ENCODE measurements around the gene PPCS.

Gene PPCS

GRCh38 chr1:42430286-42431135, 25.8 kb upstream of the PPCS start:
- no peak overlapping the region for H3K4me3 ChIP-seq (ENCODE audit: low read length)
- TF ChIP-seq, protein P1, sequence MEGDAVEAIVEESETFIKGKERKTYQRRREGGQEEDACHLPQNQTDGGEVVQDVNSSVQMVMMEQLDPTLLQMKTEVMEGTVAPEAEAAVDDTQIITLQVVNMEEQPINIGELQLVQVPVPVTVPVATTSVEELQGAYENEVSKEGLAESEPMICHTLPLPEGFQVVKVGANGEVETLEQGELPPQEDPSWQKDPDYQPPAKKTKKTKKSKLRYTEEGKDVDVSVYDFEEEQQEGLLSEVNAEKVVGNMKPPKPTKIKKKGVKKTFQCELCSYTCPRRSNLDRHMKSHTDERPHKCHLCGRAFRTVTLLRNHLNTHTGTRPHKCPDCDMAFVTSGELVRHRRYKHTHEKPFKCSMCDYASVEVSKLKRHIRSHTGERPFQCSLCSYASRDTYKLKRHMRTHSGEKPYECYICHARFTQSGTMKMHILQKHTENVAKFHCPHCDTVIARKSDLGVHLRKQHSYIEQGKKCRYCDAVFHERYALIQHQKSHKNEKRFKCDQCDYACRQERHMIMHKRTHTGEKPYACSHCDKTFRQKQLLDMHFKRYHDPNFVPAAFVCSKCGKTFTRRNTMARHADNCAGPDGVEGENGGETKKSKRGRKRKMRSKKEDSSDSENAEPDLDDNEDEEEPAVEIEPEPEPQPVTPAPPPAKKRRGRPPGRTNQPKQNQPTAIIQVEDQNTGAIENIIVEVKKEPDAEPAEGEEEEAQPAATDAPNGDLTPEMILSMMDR (IDR thresholded peaks at IDR 0.05; ENCODE audit: insufficient read depth, low read depth, low read length, missing control alignments), result no peak
- DNase-seq (ENCODE audit: low read depth), result no peak

GRCh38 chr1:42431514-42431913, 24.8 kb upstream of the PPCS start:
- TF ChIP-seq, protein P1 (IDR thresholded peaks at IDR 0.05; ENCODE audit: insufficient read depth, low read depth, low read length, missing control alignments), result no peak
- H3K4me3 ChIP-seq (ENCODE audit: low read length), result no peak overlapping the region
- no peak for DNase-seq (ENCODE audit: low read depth)

- TF ChIP-seq, protein P1 (IDR thresholded peaks at IDR 0.05; ENCODE audit: insufficient read depth, low read depth, low read length, missing control alignments), result no peak
- DNase-seq (ENCODE audit: low read depth), result no peak
These were observed 23.6 kb upstream of the PPCS start for GRCh38 chr1:42432714-42433113.

GRCh38 chr1:42433369-42433768, 23.0 kb upstream of the PPCS start:
- no peak for DNase-seq (ENCODE audit: low read depth)
- TF ChIP-seq, protein P1 (IDR thresholded peaks at IDR 0.05; ENCODE audit: insufficient read depth, low read depth, low read length, missing control alignments), result no peak

More at GRCh38 chr1:42432714-42433113, 23.6 kb upstream of the PPCS start:
- no peak overlapping the region for H3K4me3 ChIP-seq (ENCODE audit: low read length)

DNA sequence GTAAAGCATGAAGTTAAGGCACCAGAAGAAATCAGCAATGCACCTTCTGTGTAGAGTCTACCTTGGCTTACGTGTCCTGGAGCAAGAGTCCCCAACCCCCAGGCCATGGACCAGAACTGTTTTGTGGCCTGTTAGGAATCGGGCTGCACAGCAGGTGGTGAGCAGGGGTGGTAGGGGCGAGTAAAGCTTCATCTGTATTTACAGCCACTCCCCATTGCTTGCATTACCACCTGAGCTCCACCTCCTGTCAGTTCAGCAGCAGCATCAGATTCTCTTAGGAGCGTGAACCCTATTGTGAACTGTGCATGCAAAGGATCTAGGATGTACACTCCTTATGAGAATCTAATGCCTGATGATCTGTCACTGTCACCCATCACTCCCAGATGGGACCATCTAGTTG, 22.0 kb upstream of the PPCS start:
- DNase-seq (ENCODE audit: low read depth), result no peak
- TF ChIP-seq, protein P1 (IDR thresholded peaks at IDR 0.05; ENCODE audit: insufficient read depth, low read depth, low read length, missing control alignments), result no peak

More at GRCh38 chr1:42433369-42433768, 23.0 kb upstream of the PPCS start:
- H3K4me3 ChIP-seq (ENCODE audit: low read length), result no peak overlapping the region

GRCh38 chr1:42439940-42440339, 16.4 kb upstream of the PPCS start:
- DNase-seq (ENCODE audit: low read depth), result peak; percentile 88
- no peak overlapping the region for H3K4me3 ChIP-seq (ENCODE audit: low read length)
- TF ChIP-seq, protein P1 (IDR thresholded peaks at IDR 0.05; ENCODE audit: insufficient read depth, low read depth, low read length, missing control alignments), result no peak

More for the DNA sequence above, 22.0 kb upstream of the PPCS start:
- H3K4me3 ChIP-seq (ENCODE audit: low read length), result no peak overlapping the region

All from epithelial cell of esophagus (primary cell).